SK-N-SH (cell line): ENCODE results near the gene HOTAIR.

Experiments
- CHD2 ChIP-seq: fragments of 150-350 bp; IDR thresholded peaks from 2 replicates; pipeline ENCODE4 v1.6.1; 2018; ENCODE audit warnings: low read length; ENCODE audit not compliant: partially characterized antibody
- CTCF ChIP-seq: fragments of 200-600 bp; sonication (generic); IDR thresholded peaks from 2 replicates; pipeline ENCODE4 v1.6.1; 2017; ENCODE audit warnings: antibody characterized with exemption, mild to moderate bottlenecking, moderate library complexity
- EP300 ChIP-seq, 2 experiments: IDR thresholded peaks; 2 replicates each; pipeline versions ENCODE4 v1.4.0 to v1.6.1; 2012; ENCODE audit warnings: borderline replicate concordance in 1 of 2, low read depth in 1 of 2, low read length in 1 of 2
- FOSL2 ChIP-seq: IDR thresholded peaks from 2 replicates; pipeline ENCODE4 v1.4.0; 2012; ENCODE audit warnings: low read depth, mild to moderate bottlenecking, moderate library complexity, borderline replicate concordance
- MXI1 ChIP-seq: IDR thresholded peaks from 2 replicates; pipeline ENCODE4 v1.6.1; 2012; ENCODE audit warnings: mild to moderate bottlenecking, low read depth, low read length, improper control_type of control experiment
- NRF1 ChIP-seq: IDR thresholded peaks from 2 replicates; pipeline ENCODE4 v1.6.1; 2012; ENCODE audit warnings: low read depth, mild to moderate bottlenecking, low read length
- POLR2AphosphoS5 ChIP-seq: IDR thresholded peaks from 2 replicates; pipeline ENCODE4 v1.6.1; 2012; ENCODE audit warnings: low read depth, low read length
- RAD21 ChIP-seq: IDR thresholded peaks from 2 replicates; pipeline ENCODE4 v1.6.1; 2012; ENCODE audit warnings: mild to moderate bottlenecking, low read length
- SIN3A ChIP-seq: IDR thresholded peaks from 2 replicates; pipeline ENCODE4 v1.6.1; 2012; ENCODE audit warnings: low read depth, mild to moderate bottlenecking, low read length, moderate library complexity, borderline replicate concordance
- TAF1 ChIP-seq: IDR thresholded peaks from 2 replicates; pipeline ENCODE4 v1.6.1; 2012; ENCODE audit warnings: low read depth, mild to moderate bottlenecking, low read length, moderate library complexity, borderline replicate concordance
- USF1 ChIP-seq: IDR thresholded peaks from 2 replicates; pipeline ENCODE4 v1.4.0; 2012; ENCODE audit warnings: low read depth, borderline replicate concordance
- USF2 ChIP-seq: fragments of 150-350 bp; IDR thresholded peaks from 2 replicates; pipeline ENCODE4 v1.6.1; 2017; ENCODE audit warnings: antibody characterized with exemption, low read length, low read depth, borderline replicate concordance

- no peak for TF ChIP-seq CHD2
- no peak for TF ChIP-seq CTCF
- no peak for TF ChIP-seq SIN3A
- TF ChIP-seq NRF1, result no peak
- TF ChIP-seq POLR2AphosphoS5, result no peak
- no peak for TF ChIP-seq MXI1
- no peak for TF ChIP-seq USF1
- TF ChIP-seq EP300 (IDR thresholded peaks at IDR 0.05; ENCODE audit: borderline replicate concordance in 1 of 2, low read depth in 1 of 2, low read length in 1 of 2), result no peak
- TF ChIP-seq RAD21, result no peak
- no peak for TF ChIP-seq TAF1
- TF ChIP-seq USF2, result no peak
- no peak for TF ChIP-seq FOSL2
Measured at GRCh38 chr12:54006559-54007220, 31.9 kb upstream of the HOTAIR start.
